GM19035 (cell line): ENCODE results near the gene MCM5.

ENCODE experiments used
- ATAC-seq: cut with Tn5 transposase; IDR thresholded peaks from one replicate; pipeline ENCODE4 v1.9.1; 2021; ENCODE audit not compliant: unreplicated experiment

The MCM5 gene

DNA sequence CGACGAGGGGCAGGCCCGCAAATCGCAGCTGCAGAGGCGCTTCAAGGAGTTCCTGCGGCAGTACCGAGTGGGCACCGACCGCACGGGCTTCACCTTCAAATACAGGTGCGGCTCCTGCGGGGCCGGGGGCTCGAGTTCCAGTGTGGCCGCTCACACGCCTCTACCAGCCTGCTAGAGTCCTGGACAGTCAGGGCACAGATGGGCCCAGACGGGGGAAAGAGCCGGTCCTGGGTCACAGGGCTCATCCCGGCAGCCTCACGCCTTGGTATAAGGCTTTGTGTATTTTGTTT, 506 bp downstream of the MCM5 start:
- peak; percentile 15 for ATAC-seq

DNA sequence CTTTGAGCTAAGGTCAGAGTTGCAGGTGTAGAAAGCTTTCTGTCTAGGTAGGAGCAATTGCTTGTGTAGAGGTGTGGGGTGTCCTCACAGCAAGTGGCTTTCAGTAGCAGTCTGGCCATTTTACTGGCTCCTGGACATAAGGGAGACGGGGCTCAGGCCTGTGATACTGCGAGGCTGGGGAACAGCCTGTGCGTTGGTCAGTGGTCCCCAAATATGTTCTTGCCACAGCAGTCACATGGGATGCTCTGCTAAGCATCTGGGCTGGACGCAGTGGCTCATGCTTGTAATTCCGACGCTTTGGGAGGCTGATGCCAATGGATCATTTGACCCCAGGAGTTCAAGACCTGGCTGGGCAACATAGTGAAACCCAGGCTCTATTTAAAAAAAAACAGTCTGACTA, 1.9 kb downstream of the MCM5 start:
- no peak for ATAC-seq

GRCh38 chr22:35403356-35403755, 3.4 kb downstream of the MCM5 start:
- no peak for ATAC-seq

GRCh38 chr22:35404176-35404575, 4.2 kb downstream of the MCM5 start:
- ATAC-seq = no peak

DNA sequence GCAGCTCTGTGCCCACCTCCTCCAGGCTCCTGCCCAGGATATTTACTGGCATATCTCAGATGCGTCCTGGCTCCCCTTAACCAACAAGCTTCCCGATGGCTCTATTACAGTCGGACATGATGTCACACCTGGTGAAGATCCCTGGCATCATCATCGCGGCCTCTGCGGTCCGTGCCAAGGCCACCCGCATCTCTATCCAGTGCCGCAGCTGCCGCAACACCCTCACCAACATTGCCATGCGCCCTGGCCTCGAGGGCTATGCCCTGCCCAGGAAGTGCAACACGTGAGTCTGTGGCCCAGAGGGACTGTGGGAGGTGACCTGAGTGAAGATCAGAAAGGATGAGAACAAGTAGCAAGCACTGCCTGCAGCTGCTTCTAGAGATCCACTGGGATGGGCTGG, 6.5 kb downstream of the MCM5 start:
- no peak for ATAC-seq

DNA sequence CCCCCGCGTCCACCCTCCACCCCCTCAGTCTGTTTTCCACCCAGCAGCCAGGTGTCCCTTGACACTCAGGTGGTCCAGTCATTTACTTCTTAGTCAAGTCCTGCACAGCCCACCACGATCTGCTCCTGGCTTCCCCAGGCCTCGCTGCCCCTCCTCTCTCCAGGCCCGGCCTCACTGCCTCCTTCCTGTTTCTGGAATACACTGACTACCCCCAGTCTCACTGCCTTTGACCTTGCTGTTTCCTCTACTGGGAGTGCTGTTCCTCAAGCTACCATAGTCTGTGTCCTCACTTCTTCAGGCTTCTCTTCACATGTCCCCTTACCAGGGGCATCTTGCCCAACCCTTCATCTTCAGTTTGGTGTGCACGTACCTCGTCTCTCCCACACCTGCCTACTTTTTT, 7.4 kb downstream of the MCM5 start:
- no peak for ATAC-seq

DNA sequence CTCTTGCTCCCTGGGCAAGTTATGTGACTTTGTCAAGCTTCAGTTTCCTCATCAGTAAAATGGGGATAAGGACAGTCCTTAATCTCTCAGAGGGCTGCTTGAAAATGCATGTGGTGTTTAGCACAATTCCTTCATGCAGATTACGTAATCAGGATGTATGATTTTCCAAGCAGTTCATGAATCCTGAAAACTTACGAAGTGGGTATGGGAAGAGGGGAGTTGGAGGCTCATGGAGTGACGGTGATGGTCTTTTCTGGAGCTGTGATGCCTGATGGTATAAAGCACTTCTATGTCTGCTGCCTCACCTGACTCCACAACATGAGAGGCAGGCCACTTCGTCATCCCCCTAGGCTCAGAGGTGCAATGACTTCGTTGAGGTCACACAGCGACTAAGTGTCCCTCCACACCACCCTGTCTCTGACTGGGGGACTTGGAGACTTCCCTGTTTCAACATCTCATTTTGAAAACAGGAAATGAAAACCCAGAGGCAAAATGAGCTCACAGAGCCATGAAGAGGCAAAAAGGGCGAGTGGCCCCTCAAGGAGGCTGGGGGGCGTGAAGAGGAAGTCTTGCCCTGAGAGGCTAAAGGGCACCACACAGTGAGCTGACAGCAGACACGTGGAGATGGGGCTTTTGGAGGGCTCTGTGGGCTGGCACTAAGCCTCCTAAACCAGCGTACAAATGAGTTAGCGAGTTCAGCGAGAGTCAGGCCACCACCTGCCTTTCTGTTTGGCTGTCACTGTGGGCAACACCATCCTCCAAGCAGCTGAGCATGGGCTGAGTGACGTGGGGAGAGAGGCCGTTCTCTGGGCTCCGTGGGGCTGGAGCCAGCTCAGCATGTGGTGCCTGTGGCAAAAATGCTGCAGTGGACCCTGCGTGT, 10.1 kb downstream of the MCM5 start:
- ATAC-seq = peak; percentile 71

GRCh38 chr22:35410663-35411034, 10.7 kb downstream of the MCM5 start:
- no peak for ATAC-seq

GRCh38 chr22:35411102-35411501, 11.2 kb downstream of the MCM5 start:
- no peak for ATAC-seq

GRCh38 chr22:35413624-35414023, 13.7 kb downstream of the MCM5 start:
- ATAC-seq = no peak

GRCh38 chr22:35417606-35418005, 17.7 kb downstream of the MCM5 start:
- no peak for ATAC-seq

GRCh38 chr22:35418088-35418487, 18.1 kb downstream of the MCM5 start:
- no peak for ATAC-seq

DNA sequence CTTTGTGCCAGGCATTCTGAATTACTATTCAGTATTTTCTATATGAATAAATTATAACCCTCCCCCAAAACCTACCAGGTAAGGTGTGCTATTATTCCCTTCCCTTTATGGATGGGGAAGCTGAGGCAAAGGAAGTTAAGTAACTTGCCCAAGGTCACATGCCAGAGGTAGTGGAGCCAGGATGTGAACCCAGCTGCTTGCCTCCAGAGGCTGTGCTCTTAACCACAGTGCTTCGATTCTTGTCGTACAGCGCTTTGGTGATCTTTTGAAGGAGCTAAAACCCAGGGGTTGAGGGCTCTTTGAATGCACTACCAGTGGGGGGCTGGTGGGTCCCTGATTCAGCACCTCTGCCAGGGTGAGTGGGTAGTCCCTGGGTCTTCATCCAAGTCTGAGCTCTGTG, 18.8 kb downstream of the MCM5 start:
- no peak for ATAC-seq

DNA sequence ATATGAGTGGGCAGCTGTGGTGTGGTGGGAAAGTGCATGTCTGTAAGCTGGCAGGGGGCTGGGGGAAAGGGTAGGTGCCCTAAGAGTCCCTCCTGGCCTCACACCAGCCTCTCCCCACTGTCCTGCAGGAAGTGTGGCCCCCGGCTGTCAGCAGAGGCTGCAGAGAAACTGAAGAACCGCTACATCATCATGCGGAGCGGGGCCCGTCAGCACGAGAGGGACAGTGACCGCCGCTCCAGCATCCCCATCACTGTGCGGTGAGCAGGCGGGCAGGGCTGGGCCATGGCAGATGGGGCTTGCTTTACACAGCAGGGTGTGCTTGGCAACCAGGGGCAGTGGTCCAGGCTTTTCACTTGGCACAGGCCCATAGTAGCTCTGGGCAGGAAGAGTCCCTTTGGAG, 19.8 kb downstream of the MCM5 start:
- no peak for ATAC-seq

- ATAC-seq = no peak
Measured at GRCh38 chr22:35421121-35421520, 21.2 kb downstream of the MCM5 start.

DNA sequence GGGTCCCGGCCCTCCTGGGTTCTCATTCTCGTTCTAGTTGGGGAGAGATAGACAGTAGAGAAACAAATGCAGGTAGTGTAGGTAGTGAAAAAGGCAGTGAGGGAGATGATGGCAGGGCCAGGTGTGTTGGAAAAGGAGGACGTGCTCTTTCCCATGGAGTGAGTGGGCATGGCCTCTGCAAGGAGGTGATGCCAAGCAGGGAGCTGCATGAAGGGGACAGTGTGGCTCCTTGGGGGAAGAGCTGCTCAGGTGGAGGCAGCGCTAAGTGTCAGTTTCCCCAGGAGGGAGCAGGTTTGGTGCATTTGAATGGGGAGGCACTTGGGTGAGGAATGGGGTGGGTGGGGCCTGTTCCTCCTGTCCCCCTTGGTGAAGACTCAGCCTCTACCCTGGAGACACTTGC, 22.2 kb downstream of the MCM5 start:
- no peak for ATAC-seq

GRCh38 chr22:35422936-35423335, 23.0 kb downstream of the MCM5 start:
- no peak for ATAC-seq

DNA sequence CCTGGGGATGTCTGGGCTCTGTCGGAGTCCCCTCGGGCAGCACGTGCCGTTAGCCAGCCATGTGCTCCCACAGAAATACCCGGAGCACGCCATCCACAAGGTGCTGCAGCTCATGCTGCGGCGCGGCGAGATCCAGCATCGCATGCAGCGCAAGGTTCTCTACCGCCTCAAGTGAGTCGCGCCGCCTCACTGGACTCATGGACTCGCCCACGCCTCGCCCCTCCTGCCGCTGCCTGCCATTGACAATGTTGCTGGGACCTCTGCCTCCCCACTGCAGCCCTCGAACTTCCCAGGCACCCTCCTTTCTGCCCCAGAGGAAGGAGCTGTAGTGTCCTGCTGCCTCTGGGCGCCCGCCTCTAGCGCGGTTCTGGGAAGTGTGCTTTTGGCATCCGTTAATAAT, 24.1 kb downstream of the MCM5 start:
- no peak for ATAC-seq

DNA sequence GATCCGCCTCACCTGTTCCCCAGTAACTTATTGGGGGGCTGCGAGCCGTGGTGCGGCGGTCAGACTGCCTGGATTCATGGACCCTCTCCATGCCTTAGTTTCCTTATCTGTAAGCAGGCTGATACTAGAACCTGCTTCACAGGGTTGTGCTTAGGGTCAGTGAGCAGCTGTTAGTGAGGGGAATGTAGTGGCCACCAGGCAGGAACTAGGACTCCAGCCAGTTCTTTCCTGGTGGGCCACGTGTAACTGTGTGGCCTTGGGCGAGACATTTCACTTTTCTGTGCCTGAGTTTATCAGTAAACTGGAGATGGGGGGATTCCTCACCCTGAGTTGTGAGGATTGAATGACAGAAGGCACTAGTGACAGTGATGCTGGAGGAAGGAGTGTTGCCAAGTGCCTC, 24.8 kb downstream of the MCM5 start:
- ATAC-seq = no peak

- ATAC-seq = no peak
Measured at GRCh38 chr22:35425546-35425945, 25.6 kb downstream of the MCM5 start.

DNA sequence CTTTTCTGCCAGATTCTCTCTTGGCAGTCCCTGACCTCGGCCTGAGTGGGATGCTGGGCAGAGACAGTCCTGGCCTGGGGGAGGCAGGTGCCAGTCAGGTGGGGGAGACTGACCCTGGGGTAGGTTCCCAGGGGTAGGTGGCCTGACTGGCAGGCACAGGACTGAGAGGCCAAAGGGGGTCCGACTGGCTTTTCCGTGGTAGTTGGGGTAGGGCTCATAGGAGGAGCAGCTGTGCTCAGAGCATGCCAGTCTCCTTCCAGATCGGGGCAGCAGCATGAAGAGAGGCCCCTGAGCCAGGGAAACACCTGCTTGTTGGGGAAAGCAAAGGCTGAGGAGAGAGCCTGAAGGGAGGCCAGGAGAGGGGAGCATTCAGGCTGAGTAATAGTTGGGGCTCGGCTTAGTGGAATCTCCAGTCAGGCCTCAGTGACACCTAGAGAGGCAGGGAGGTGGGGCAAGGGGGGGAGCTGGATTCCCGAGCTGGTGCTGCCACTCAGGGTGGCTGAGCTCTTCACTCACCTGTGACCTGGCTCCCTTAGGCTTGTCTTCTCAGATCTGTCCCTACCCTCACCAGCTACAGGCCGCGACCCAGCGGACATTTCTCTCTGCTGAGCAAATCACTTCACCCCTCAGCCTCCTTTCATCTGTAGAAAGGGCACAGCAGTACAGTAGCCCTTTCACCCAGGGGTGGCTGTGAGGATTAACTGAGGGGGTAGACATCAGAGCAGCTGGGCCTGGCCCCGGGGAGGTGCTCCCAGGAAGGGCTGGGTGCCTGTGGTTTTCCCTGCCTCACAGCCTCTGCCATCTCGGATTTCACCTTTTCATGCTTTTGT, 26.2 kb downstream of the MCM5 start:
- ATAC-seq = no peak

- no peak for ATAC-seq
Measured at GRCh38 chr22:35426801-35427140, 26.8 kb downstream of the MCM5 start.

GRCh38 chr22:35430897-35431322, 31.0 kb downstream of the MCM5 start:
- no peak for ATAC-seq
